Dendritic cell treated with granulocyte-macrophage colony-stimulating factor and Interleukin-4, amounts not matched to agents 40 ng/mL and 50 ng/mL, for 4 days (primary cell): Measurements from ENCODE around the gene SSBP1.
"Not testable (repeated sequence)": the region's sequence is repeated elsewhere in the genome, so short reads cannot be mapped to it uniquely, and the experiment has no call there.

Experiments used
- H3K27ac Mint-ChIP-seq: one replicate; pipeline ENCODE4 v1.8.0; 2022; ENCODE audit warnings: mild to moderate bottlenecking, mixed read lengths
- H3K27me3 Mint-ChIP-seq: one replicate; pipeline ENCODE4 v1.8.0; 2022; ENCODE audit warnings: mild to moderate bottlenecking, mixed read lengths
- H3K36me3 Mint-ChIP-seq: one replicate; pipeline ENCODE4 v1.8.0; 2022; ENCODE audit warnings: low read depth, mixed read lengths
- H3K4me1 Mint-ChIP-seq: one replicate; pipeline ENCODE4 v1.8.0; 2022; ENCODE audit warnings: low read depth, mixed read lengths
- H3K4me3 Mint-ChIP-seq: one replicate; pipeline ENCODE4 v1.8.0; 2022; ENCODE audit warnings: mild to moderate bottlenecking, moderate library complexity, mixed read lengths
- H3K9me3 Mint-ChIP-seq: one replicate; pipeline ENCODE4 v1.8.0; 2022; ENCODE audit warnings: mixed read lengths
- intact Hi-C: fragments of 100-400 bp; cut with micrococcal nuclease; formaldehyde crosslinking; loops from one replicate; pipeline ENCODE4 v1.15.0; 2022

Gene SSBP1

GRCh38 chr7:141715794-141716689, 22.1 kb upstream of the SSBP1 start:
- Mint-ChIP-seq H3K4me1 (no peaks in the 10 kb centered on the region), H3K9me3 (no peaks in the 10 kb centered on the region), H3K4me3 (no peak overlapping the region), H3K36me3 (no peaks in the 10 kb centered on the region), H3K27ac (no peak overlapping the region), H3K27me3 (no peaks in the 10 kb centered on the region)
- intact Hi-C loops = no loop called here

- Mint-ChIP-seq H3K9me3 (no peaks in the 10 kb centered on the region), H3K27me3 (no peaks in the 10 kb centered on the region), H3K36me3 (no peaks in the 10 kb centered on the region), H3K4me1 (no peaks in the 10 kb centered on the region), H3K27ac (no peak overlapping the region), H3K4me3 (no peak overlapping the region)
- intact Hi-C loops = no loop called here
Observed at GRCh38 chr7:141717450-141717849, 20.7 kb upstream of the SSBP1 start.

GRCh38 chr7:141722529-141722928, 15.6 kb upstream of the SSBP1 start:
- Mint-ChIP-seq H3K9me3 (no peaks in the 10 kb centered on the region), H3K36me3 (no peaks in the 10 kb centered on the region), H3K27ac (no peak overlapping the region), H3K4me3 (no peak overlapping the region), H3K4me1 (no peaks in the 10 kb centered on the region), H3K27me3 (no peaks in the 10 kb centered on the region)
- intact Hi-C loops = no loop called here

- H3K27ac Mint-ChIP-seq = no peak overlapping the region
- no peaks in the 10 kb centered on the region for H3K27me3 Mint-ChIP-seq
- intact Hi-C loops = no loop called here
- H3K4me1 Mint-ChIP-seq = no peaks in the 10 kb centered on the region
- H3K4me3 Mint-ChIP-seq = no peak overlapping the region
- no peaks in the 10 kb centered on the region for H3K9me3 Mint-ChIP-seq
- H3K36me3 Mint-ChIP-seq = no peaks in the 10 kb centered on the region
Observed at GRCh38 chr7:141729020-141729419, 9.1 kb upstream of the SSBP1 start.

- no peaks in the 10 kb centered on the region for H3K9me3 Mint-ChIP-seq
- intact Hi-C loops = loop anchor here (10.0 kb wide), 1 partner anchor 177 kb away; the partner anchor contains the start of gene AGK
- H3K27me3 Mint-ChIP-seq = no peaks in the 10 kb centered on the region
- no peak overlapping the region for H3K27ac Mint-ChIP-seq
- no peak overlapping the region for H3K4me3 Mint-ChIP-seq
- H3K36me3 Mint-ChIP-seq = no peaks in the 10 kb centered on the region
- no peaks in the 10 kb centered on the region for H3K4me1 Mint-ChIP-seq
Observed at GRCh38 chr7:141731476-141732149, 6.5 kb upstream of the SSBP1 start.

- H3K27ac Mint-ChIP-seq = peak overlapping the region; percentile 97
- intact Hi-C loops = loop anchor here (5.0 to 10.0 kb wide), 2 partner anchors 35 to 182 kb away; partner anchors contain the start of genes AGK and DENND11
- H3K27me3 Mint-ChIP-seq = no peaks in the 10 kb centered on the region
- no peaks in the 10 kb centered on the region for H3K9me3 Mint-ChIP-seq
- peaks cover 34% of the 10 kb centered on the region for H3K36me3 Mint-ChIP-seq
- H3K4me1 Mint-ChIP-seq = peaks cover 29% of the 10 kb centered on the region
- peak overlapping the region; percentile 98 for H3K4me3 Mint-ChIP-seq
Observed at GRCh38 chr7:141737118-141737835, 881 bp upstream of the SSBP1 start.

GRCh38 chr7:141738592-141739013, 445 bp downstream of the SSBP1 start:
- no peaks in the 10 kb centered on the region for H3K27me3 Mint-ChIP-seq
- peaks cover 29% of the 10 kb centered on the region for H3K4me1 Mint-ChIP-seq
- H3K4me3 Mint-ChIP-seq = peak overlapping the region; percentile 98
- no peaks in the 10 kb centered on the region for H3K9me3 Mint-ChIP-seq
- H3K36me3 Mint-ChIP-seq = peaks cover 47% of the 10 kb centered on the region
- intact Hi-C loops = loop anchor here (1.0 to 10.0 kb wide), 3 partner anchors 36 to 184 kb away; partner anchors contain the start of genes AGK and DENND11
- peak overlapping the region; percentile 97 for H3K27ac Mint-ChIP-seq

- peaks cover 29% of the 10 kb centered on the region for H3K4me1 Mint-ChIP-seq
- H3K4me3 Mint-ChIP-seq = peak overlapping the region; percentile 98
- H3K27ac Mint-ChIP-seq = peak overlapping the region; percentile 3
- intact Hi-C loops = loop anchor here (5.0 to 10.0 kb wide), 2 partner anchors 37 to 184 kb away; partner anchors contain the start of genes AGK and DENND11
- H3K36me3 Mint-ChIP-seq = peaks cover 53% of the 10 kb centered on the region
- no peaks in the 10 kb centered on the region for H3K9me3 Mint-ChIP-seq
- no peaks in the 10 kb centered on the region for H3K27me3 Mint-ChIP-seq
Observed at GRCh38 chr7:141739250-141739649, 1.1 kb downstream of the SSBP1 start.

GRCh38 chr7:141742229-141742628, 4.1 kb downstream of the SSBP1 start:
- H3K36me3 Mint-ChIP-seq = peaks cover 72% of the 10 kb centered on the region
- intact Hi-C loops = no loop called here
- H3K27me3 Mint-ChIP-seq = no peaks in the 10 kb centered on the region
- H3K27ac Mint-ChIP-seq = no peak overlapping the region
- no peaks in the 10 kb centered on the region for H3K9me3 Mint-ChIP-seq
- H3K4me3 Mint-ChIP-seq = no peak overlapping the region
- peaks cover 25% of the 10 kb centered on the region for H3K4me1 Mint-ChIP-seq

GRCh38 chr7:141744131-141744530, 6.0 kb downstream of the SSBP1 start:
- Mint-ChIP-seq H3K36me3 (peaks cover 77% of the 10 kb centered on the region), H3K27me3 (no peaks in the 10 kb centered on the region), H3K4me3 (no peak overlapping the region), H3K9me3 (no peaks in the 10 kb centered on the region), H3K4me1 (peaks cover 12% of the 10 kb centered on the region), H3K27ac (no peak overlapping the region)
- intact Hi-C loops = no loop called here

GRCh38 chr7:141748396-141748795, 10.2 kb downstream of the SSBP1 start:
- Mint-ChIP-seq H3K9me3 (peaks cover 28% of the 10 kb centered on the region), H3K4me3 (no peak overlapping the region), H3K36me3 (peaks cover 88% of the 10 kb centered on the region), H3K27me3 (no peaks in the 10 kb centered on the region), H3K4me1 (no peaks in the 10 kb centered on the region), H3K27ac (no peak overlapping the region)
- intact Hi-C loops = no loop called here

GRCh38 chr7:141751904-141752303, 13.7 kb downstream of the SSBP1 start:
- peaks cover 96% of the 10 kb centered on the region for H3K36me3 Mint-ChIP-seq
- peaks cover 28% of the 10 kb centered on the region for H3K9me3 Mint-ChIP-seq
- H3K27ac Mint-ChIP-seq, H3K4me3 Mint-ChIP-seq, H3K4me1 Mint-ChIP-seq, H3K27me3 Mint-ChIP-seq: not testable (repeated sequence)
- intact Hi-C loops = loop anchor here (10.0 kb wide), 1 partner anchor 223 kb away; the partner anchor contains the start of gene TAS2R38

GRCh38 chr7:141752634-141753033, 14.5 kb downstream of the SSBP1 start:
- Mint-ChIP-seq H3K36me3 (peaks cover 97% of the 10 kb centered on the region), H3K27me3 (no peaks in the 10 kb centered on the region), H3K4me3 (no peak overlapping the region), H3K9me3 (peaks cover 28% of the 10 kb centered on the region), H3K27ac (no peak overlapping the region), H3K4me1 (no peaks in the 10 kb centered on the region)
- intact Hi-C loops = loop anchor here (10.0 kb wide), 1 partner anchor 222 kb away; the partner anchor contains the start of gene TAS2R38
